ENCODE measurements around the gene MYOF.

DNA sequence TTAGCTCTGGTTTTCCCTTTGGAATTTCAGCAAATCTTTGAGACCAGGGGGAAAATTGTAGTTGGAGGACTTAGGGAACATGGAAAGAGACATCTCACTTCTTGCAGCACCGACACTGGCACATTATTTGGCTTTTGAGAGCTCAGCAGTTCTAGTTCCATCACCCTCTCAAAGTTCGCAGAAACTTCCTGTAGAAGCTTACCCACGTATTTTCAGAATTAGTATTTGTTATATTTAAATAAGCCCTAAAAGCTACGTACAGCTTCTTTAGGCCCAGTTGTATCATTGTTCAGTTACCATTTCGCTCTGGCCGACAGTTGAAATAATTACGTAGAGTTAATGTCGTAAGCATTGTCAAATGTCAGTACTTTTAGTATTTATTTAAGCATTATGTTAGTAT, 27.7 kb upstream of the MYOF start:
- TF ChIP-seq CTCF (optimal IDR thresholded peaks at IDR 0.05 in 1 of 3, IDR thresholded peaks at IDR 0.05 in 1 of 3, conservative IDR thresholded peaks at IDR 0.05 in 1 of 3; ENCODE audit: extremely low read depth in 1 of 3, insufficient read depth in 2 of 3, low read length in 3 of 3), result no peak
- no peak for TF ChIP-seq EZH2 (IDR thresholded peaks at IDR 0.05; ENCODE audit: low read length)
